Endodermal cell (in vitro differentiated cells): ENCODE data around the gene ALX1. TPM values are rescaled to one million over a fixed set of nuclear protein-coding genes. Genes with fewer than 3 reads are reported as not detected.
A peak's percentile ranks its signal among the peaks of the same experiment; 100 is the strongest.

Experiments
- DNase-seq: peaks from one replicate; pipeline ENCODE4 v3.0.0-alpha.2; 2017
- H3K27ac ChIP-seq: 2 replicates; pipeline ENCODE4 v1.5.1; 2013; ENCODE audit warnings: mild to moderate bottlenecking, low read depth, low read length, moderate library complexity
- H3K27me3 ChIP-seq: 2 replicates; pipeline ENCODE4 v1.6.1; 2013; ENCODE audit warnings: mild to moderate bottlenecking, low read length, moderate library complexity; ENCODE audit not compliant: insufficient read depth, control insufficient read depth, poor library complexity, severe bottlenecking
- H3K36me3 ChIP-seq: 2 replicates; pipeline ENCODE4 v1.7.0; 2013; ENCODE audit warnings: mild to moderate bottlenecking, low read length, moderate library complexity; ENCODE audit not compliant: control insufficient read depth, insufficient read depth
- H3K4me1 ChIP-seq: one replicate; pipeline ENCODE4 v1.7.0; 2013; ENCODE audit warnings: low read length; ENCODE audit not compliant: control insufficient read depth, insufficient read depth
- H3K4me3 ChIP-seq: 2 replicates; pipeline ENCODE4 v1.5.1; 2013; ENCODE audit warnings: mild to moderate bottlenecking, low read length, moderate library complexity
- H3K9ac ChIP-seq: 2 replicates; pipeline ENCODE4 v1.6.1; 2013; ENCODE audit warnings: mild to moderate bottlenecking, low read length, moderate library complexity; ENCODE audit not compliant: poor library complexity, severe bottlenecking; ENCODE audit errors: extremely low read depth
- H3K9me3 ChIP-seq: 2 replicates; pipeline ENCODE4 v1.6.1; 2013; ENCODE audit warnings: mild to moderate bottlenecking, low read length, moderate library complexity; ENCODE audit not compliant: control insufficient read depth
- H3K27ac Mint-ChIP-seq: 2 replicates; pipeline ENCODE4 v1.8.0; 2020; ENCODE audit warnings: mixed read lengths
- H3K27me3 Mint-ChIP-seq: 2 replicates; pipeline ENCODE4 v1.8.0; 2021; ENCODE audit warnings: mild to moderate bottlenecking, mixed read lengths; ENCODE audit not compliant: insufficient read depth
- H3K36me3 Mint-ChIP-seq: 2 replicates; pipeline ENCODE4 v1.8.0; 2020; ENCODE audit warnings: low read depth, mixed read lengths
- H3K4me1 Mint-ChIP-seq: 2 replicates; pipeline ENCODE4 v1.8.0; 2020; ENCODE audit warnings: mixed read lengths
- H3K4me3 Mint-ChIP-seq: 2 replicates; pipeline ENCODE4 v1.8.0; 2020; ENCODE audit warnings: mild to moderate bottlenecking, moderate library complexity, mixed read lengths
- H3K9me3 Mint-ChIP-seq: 2 replicates; pipeline ENCODE4 v1.8.0; 2020; ENCODE audit warnings: mild to moderate bottlenecking, mixed read lengths
- CTCF ChIP-seq: fragments of 200-600 bp; sonication (generic); conservative IDR thresholded peaks from 2 replicates; pipeline ENCODE4 v1.5.0; 2021; ENCODE audit warnings: antibody characterized with exemption, mild to moderate bottlenecking
- WGBS, 2 experiments: methylation state at CpG; one replicate each; pipeline versions ENCODE4 v1.1.5 to v1.1.7; 2013; ENCODE audit warnings: missing lambda C conversion rate in 2 of 2, mixed read lengths in 1 of 2; ENCODE audit not compliant: insufficient coverage in 1 of 2, insufficient read length in 1 of 2; 5-methylcytosine and 5-hydroxymethylcytosine counted together
- total RNA-seq, 2 donors: library from RNA; stranded (reverse); fragmentation: NEBNext Ultra II Directional in 1 of 2; extraction: Animal tissue kit (Norgen Biotek cat#: 25700) in 1 of 2; gene quantifications; 2 replicates in 1 of 2; 3 replicates in 1 of 2; pipeline ENCODE4 v1.2.1, GENCODE V29; 2021

The ALX1 gene
- total RNA-seq, 2 donors from 2014 or later: 0.40 to 1.3 TPM

GRCh38 chr12:85260896-85261295 lies 19.1 kb upstream of the ALX1 start:
- H3K27me3 Mint-ChIP-seq: no peaks in the 10 kb centered on the region
- H3K4me3 ChIP-seq: no peak overlapping the region
- no peak for TF ChIP-seq CTCF
- DNase-seq: no peak
- H3K4me3 Mint-ChIP-seq: no peak overlapping the region
- no peaks in the 10 kb centered on the region for H3K36me3 ChIP-seq
- H3K9me3 ChIP-seq: no peaks in the 10 kb centered on the region
- H3K27ac Mint-ChIP-seq: no peak overlapping the region
- H3K9ac ChIP-seq: no peak overlapping the region
- no peaks in the 10 kb centered on the region for H3K4me1 Mint-ChIP-seq
- 74 to 76% methylated on average over 3 of the region's 3 CpGs for WGBS, 2 experiments
- H3K36me3 Mint-ChIP-seq: no peaks in the 10 kb centered on the region
- H3K9me3 Mint-ChIP-seq: no peaks in the 10 kb centered on the region
- H3K4me1 ChIP-seq: no peaks in the 10 kb centered on the region
- no peak overlapping the region for H3K27ac ChIP-seq
- H3K27me3 ChIP-seq: no peaks in the 10 kb centered on the region

GRCh38 chr12:85266356-85266755 lies 13.7 kb upstream of the ALX1 start:
- no peak for DNase-seq

GRCh38 chr12:85273381-85274314 lies 6.4 kb upstream of the ALX1 start:
- Mint-ChIP-seq H3K36me3 (no peaks in the 10 kb centered on the region), H3K27me3 (peaks cover 60% of the 10 kb centered on the region), H3K9me3 (no peaks in the 10 kb centered on the region), H3K27ac (no peak overlapping the region), H3K4me3 (no peak overlapping the region), H3K4me1 (peaks cover 4% of the 10 kb centered on the region)
- Histone ChIP-seq H3K27me3 (peaks cover 97% of the 10 kb centered on the region), H3K9me3 (no peaks in the 10 kb centered on the region), H3K4me3 (peak overlapping the region; percentile 68), H3K9ac (no peak overlapping the region), H3K36me3 (no peaks in the 10 kb centered on the region), H3K27ac (no peak overlapping the region), H3K4me1 (no peaks in the 10 kb centered on the region)
- TF ChIP-seq CTCF: no peak
- WGBS, 2 experiments: 16 to 55% methylated on average over 16 to 35 of the region's 37 CpGs
- peak; percentile 80 for DNase-seq

More at GRCh38 chr12:85266356-85266755, 13.7 kb upstream of the ALX1 start:
- Histone ChIP-seq H3K27me3 (peaks cover 24% of the 10 kb centered on the region), H3K9ac (no peak overlapping the region), H3K9me3 (no peaks in the 10 kb centered on the region), H3K4me3 (no peak overlapping the region), H3K4me1 (no peaks in the 10 kb centered on the region), H3K36me3 (no peaks in the 10 kb centered on the region), H3K27ac (no peak overlapping the region)
- H3K27ac Mint-ChIP-seq: no peak overlapping the region
- H3K4me3 Mint-ChIP-seq: no peak overlapping the region
- H3K27me3 Mint-ChIP-seq: peaks cover 6% of the 10 kb centered on the region
- H3K36me3 Mint-ChIP-seq: no peaks in the 10 kb centered on the region
- H3K4me1 Mint-ChIP-seq: no peaks in the 10 kb centered on the region
- no peaks in the 10 kb centered on the region for H3K9me3 Mint-ChIP-seq
- 71 to 94% methylated on average over 2 of the region's 4 CpGs for WGBS, 2 experiments
- TF ChIP-seq CTCF: no peak
